Lower leg skin (tissue), 4 donors: ENCODE results near the gene TPST1. TPM values are rescaled to one million over a fixed set of nuclear protein-coding genes. Genes with fewer than 3 reads are reported as not detected.
"Not testable (repeated sequence)": the region's sequence is repeated elsewhere in the genome, so short reads cannot be mapped to it uniquely, and the experiment has no call there.

Source experiments
- DNase-seq, 2 donors: peaks; one replicate each; pipeline ENCODE4 v3.0.0-alpha.2; 2019; ENCODE audit warnings: low spot score in 2 of 2
- H3K4me3 ChIP-seq: fragments of 200-600 bp; sonication (generic); 2 replicates; pipeline ENCODE4 v1.5.1; 2017; ENCODE audit warnings: mild to moderate bottlenecking, low read depth; ENCODE audit not compliant: poor library complexity, severe bottlenecking
- POLR2A ChIP-seq, 2 donors: fragments of 450-650 bp; IDR thresholded peaks; one replicate each; pipeline ENCODE4 v1.6.1; 2016 to 2017; ENCODE audit warnings: antibody characterized with exemption in 2 of 2, mild to moderate bottlenecking in 1 of 2, moderate library complexity in 1 of 2
- WGBS, 2 donors: methylation state at CpG; one replicate each; pipeline ENCODE4 v1.1.5; 2018; 5-methylcytosine and 5-hydroxymethylcytosine counted together
- intact Hi-C: fragments of 100-400 bp; cut with DNase I; formaldehyde crosslinking; loops from one replicate; pipeline ENCODE4 v1.15.0; 2023; ENCODE audit warnings: low total_unique reads
- total RNA-seq, 4 donors: library from RNA; depleted of rRNA; stranded (reverse); fragments of >200 nt; gene quantifications; one replicate each; pipeline ENCODE4 v1.1.0, GENCODE V29; 2016
- TF ChIP-seq, protein P1 (sequence below), 3 donors: fragments of 450-650 bp; IDR thresholded peaks; one replicate each; pipeline ENCODE4 v1.5.1; 2016; ENCODE audit warnings: antibody characterized with exemption in 3 of 3, mild to moderate bottlenecking in 3 of 3, moderate library complexity in 2 of 3

TPST1 gene
- total RNA-seq, 4 donors from 2014 or later, result 10.1 to 12.8 (median 11.2) TPM

DNA sequence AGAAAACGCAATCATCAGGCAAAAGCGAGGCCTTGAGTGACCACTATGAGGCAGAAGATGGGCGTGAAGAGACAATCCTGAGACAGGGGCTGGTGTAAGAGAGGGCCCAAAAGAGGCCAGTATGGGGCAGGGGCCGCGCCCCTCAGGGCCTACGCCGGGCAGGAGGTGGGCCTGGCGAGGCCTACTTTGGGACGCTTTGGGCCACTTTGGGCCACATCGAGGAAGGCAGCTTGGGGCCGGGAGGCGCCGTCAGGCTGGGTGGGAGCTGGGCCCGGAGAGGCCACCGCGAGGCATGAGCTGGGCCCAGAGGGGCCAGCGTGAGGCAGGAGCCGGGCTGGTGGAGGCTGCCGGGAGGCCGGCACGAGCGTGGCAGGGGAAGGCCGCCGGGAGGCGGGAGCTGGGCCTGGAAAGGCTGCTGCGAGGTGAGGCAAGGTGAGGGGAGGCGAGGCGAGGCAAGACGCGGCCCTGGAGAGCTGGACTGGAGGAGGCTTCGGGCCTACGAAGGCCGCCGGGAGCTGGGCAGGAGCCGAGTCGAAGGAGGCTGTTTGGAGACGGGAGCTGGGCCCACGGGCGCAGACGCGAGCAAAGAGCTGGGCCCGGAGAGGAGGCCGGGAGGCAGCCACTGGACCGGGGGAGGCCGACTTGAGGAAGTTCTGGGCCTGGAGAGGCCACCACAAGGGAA is 171.3 kb downstream of the TPST1 start:
- intact Hi-C loops, result no loop called here
- WGBS, 2 donors, result 95 to 96% methylated on average over 44 to 45 of the region's 45 CpGs
- no peak for DNase-seq
- TF ChIP-seq, protein P1, sequence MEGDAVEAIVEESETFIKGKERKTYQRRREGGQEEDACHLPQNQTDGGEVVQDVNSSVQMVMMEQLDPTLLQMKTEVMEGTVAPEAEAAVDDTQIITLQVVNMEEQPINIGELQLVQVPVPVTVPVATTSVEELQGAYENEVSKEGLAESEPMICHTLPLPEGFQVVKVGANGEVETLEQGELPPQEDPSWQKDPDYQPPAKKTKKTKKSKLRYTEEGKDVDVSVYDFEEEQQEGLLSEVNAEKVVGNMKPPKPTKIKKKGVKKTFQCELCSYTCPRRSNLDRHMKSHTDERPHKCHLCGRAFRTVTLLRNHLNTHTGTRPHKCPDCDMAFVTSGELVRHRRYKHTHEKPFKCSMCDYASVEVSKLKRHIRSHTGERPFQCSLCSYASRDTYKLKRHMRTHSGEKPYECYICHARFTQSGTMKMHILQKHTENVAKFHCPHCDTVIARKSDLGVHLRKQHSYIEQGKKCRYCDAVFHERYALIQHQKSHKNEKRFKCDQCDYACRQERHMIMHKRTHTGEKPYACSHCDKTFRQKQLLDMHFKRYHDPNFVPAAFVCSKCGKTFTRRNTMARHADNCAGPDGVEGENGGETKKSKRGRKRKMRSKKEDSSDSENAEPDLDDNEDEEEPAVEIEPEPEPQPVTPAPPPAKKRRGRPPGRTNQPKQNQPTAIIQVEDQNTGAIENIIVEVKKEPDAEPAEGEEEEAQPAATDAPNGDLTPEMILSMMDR (IDR thresholded peaks at IDR 0.05), result no peak
- TF ChIP-seq POLR2A (IDR thresholded peaks at IDR 0.05), result no peak
- no peak overlapping the region for H3K4me3 ChIP-seq

DNA sequence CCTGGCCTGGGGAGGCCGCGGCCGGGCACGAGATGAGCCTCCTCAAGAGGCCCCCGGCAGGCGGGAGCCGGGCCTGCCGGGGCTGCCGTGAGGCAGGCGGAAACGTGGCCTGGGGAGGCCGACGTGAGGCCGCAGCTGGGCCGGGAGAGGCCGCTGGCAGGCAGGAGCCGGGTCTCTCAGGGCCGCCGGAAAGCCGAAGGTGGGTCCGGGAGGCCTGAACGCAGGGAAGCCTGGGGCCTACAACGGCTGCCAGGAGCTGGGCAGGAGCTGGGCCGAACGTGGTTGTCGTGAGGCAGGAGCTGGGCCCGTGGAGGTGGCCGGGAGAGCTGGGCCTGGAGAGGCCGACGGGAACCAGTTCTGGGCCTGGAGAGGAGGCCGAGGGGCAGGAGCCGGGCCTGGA is 171.9 kb downstream of the TPST1 start:
- WGBS, 2 donors, result 95 to 99% methylated on average over 32 of the region's 32 CpGs
- TF ChIP-seq, protein P1 (IDR thresholded peaks at IDR 0.05), result no peak
- TF ChIP-seq POLR2A (IDR thresholded peaks at IDR 0.05), result no peak
- no peak overlapping the region for H3K4me3 ChIP-seq
- intact Hi-C loops, result no loop called here
- DNase-seq, result no peak

DNA sequence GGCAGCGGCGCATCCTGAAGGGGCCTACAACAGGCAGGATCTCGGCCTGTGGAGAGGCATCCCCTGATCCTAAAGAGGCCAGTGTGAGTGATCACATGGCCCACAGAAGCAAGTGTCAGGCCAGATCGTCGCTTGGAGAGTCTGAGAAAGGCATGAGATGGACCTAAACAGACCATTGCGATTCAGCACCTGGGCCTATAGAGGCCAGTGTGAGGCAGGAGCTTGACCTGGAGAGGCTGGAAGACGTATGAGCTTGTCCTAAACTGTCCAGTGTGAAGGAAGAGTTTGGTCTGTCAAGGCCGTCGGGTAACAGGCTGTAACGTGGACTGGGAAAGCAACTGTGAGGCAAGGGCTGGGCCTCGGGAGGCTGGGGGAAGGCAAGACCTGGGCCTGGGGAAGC is 172.6 kb downstream of the TPST1 start:
- TF ChIP-seq POLR2A (IDR thresholded peaks at IDR 0.05), result no peak
- TF ChIP-seq, protein P1 (IDR thresholded peaks at IDR 0.05), result no peak
- intact Hi-C loops, result no loop called here
- DNase-seq, result no peak
- H3K4me3 ChIP-seq, result no peak overlapping the region
- WGBS, 2 donors, result 90 to 95% methylated on average over 11 of the region's 11 CpGs

DNA sequence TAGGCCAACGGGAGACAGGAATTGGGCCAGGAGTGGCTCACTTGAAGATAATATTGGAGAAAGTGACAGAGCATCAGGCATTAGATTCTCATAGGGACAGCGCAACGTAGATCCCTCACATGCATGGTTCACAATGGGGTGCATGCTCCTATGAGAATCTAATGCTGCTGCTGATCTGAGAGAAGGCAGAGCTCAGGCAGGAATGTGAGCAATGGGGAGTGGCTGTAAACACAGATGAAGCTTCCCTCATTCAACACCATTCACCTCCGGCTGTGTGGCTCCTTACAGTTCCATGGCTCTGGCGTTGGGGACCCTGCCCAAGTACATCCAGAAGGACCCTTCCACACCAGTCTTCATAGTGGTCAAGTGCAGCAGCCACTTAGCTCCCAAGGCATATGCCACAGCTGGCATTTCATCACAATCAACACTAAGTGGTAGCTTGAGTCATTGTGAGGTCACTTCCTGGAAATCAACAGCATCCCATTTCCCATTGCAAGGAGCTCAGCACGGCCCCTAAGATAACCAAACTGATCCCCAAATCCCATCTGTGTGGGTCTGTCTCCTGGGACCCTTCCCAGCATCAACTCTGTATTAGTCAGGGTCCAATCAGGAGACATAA is 174.5 kb downstream of the TPST1 start:
- WGBS, 2 donors, result 90 to 97% methylated on average over 6 of the region's 6 CpGs
- intact Hi-C loops, result no loop called here
- no peak overlapping the region for H3K4me3 ChIP-seq
- DNase-seq, result no peak
- TF ChIP-seq POLR2A (IDR thresholded peaks at IDR 0.05), result no peak
- TF ChIP-seq, protein P1 (IDR thresholded peaks at IDR 0.05), result no peak

DNA sequence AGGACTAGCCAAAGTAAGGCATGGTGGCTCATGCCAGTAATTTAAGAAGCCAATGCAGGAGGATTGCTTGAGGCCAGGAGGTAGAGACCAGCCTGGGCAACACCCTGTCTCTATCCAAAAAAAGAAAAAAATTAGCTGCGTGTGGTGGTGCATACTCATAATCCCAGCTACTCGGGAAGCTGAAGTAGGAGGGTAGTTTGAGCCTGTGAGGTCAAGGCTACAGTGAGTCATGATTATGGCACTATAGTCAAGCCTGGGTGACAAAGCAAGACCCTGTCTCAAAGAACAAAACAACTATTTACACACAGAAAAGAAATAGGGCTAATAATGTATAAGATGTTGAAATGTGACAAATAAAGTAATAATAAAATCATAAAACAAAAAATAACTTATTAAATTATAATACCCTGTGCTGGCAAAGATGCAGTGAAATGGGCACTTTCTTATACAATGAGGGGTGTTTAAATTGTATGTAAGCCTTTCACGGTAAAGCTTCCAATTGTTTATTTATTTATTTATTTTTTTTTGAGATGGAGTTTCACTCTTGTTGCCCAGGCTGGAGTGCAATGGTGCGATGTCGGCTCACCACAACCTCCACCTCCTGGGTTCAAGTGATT is 175.2 kb downstream of the TPST1 start:
- no peak overlapping the region for H3K4me3 ChIP-seq
- DNase-seq, result no peak
- TF ChIP-seq POLR2A (IDR thresholded peaks at IDR 0.05), result no peak
- TF ChIP-seq, protein P1 (IDR thresholded peaks at IDR 0.05), result no peak
- 85 to 93% methylated on average over 5 of the region's 5 CpGs for WGBS, 2 donors
- intact Hi-C loops, result no loop called here

DNA sequence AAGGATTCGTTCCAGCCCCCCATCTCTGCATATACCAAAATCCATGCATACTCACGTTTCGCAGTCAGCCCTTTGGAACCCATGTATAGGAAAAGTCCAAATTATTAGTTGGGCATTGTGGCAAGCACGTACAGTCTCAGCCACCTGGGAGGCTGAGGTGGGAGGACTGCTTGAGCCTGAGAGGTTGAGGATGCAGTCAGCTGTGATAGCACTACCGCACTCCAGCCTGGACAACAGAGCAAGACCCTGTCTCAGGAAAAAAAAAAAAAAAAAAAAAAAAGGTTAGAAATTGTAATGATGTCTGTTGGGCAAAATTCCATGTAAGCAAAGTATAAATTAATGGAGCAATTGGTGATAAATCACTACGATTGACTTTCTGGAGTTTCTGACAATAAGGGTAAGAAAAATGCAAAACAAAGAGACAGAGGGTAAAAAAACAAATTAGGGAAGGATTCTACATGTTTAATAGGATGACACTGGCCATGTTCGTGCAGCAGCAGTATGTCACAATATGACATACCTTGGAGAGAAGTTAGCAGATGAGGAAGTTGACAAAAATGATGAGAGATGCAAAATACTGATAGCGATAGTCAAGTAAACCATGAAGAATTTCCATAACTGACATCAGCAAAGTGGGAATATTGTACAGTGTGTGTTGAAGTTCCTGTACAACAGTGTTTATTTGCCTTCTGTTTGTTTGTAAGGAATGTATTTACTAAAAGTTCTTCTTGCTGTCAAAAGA is 177.2 kb downstream of the TPST1 start:
- DNase-seq, result peak in 1 of 2 donors; percentile 37
- H3K4me3 ChIP-seq, intact Hi-C loops: not testable (repeated sequence)
- WGBS, 2 donors, result 87 to 92% methylated on average over 8 of the region's 8 CpGs

DNA sequence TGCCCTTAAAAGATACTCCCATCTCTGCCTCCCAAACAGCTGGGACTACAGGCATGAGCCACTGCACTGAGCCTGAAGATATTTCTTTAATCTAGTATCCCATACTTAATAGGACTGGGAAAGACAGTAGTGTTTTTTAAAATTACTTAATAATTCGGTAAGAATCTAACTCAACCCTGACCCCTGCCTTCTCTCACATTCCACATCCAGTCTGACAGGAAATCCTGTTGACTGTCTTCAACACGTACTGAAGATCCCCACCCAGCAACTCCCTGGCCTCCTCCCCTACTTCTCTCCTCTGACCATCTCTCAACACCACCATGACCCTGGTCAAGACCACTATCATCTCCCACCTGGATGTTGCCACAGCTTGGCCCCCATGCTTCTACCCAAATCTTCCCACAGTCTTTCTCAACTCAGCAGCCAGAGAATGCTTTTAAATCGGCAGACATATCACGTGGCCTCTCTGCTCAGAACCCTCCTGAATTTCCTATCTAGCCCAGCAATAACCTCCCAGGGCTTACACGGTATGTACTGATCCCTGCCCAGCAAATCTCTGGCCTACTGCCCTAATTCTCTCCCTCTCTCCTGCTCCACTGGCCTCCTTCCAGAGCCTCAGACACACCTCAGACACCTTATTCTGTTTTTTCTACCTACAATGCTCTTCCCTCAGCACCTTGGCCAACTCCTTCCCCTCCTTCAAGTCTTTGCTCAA is 180.2 kb downstream of the TPST1 start:
- WGBS, 2 donors, result 40 to 43% methylated on average over 5 of the region's 5 CpGs
- H3K4me3 ChIP-seq, intact Hi-C loops: not testable (repeated sequence)
- DNase-seq, result peak in 1 of 2 donors; percentile 58

DNA sequence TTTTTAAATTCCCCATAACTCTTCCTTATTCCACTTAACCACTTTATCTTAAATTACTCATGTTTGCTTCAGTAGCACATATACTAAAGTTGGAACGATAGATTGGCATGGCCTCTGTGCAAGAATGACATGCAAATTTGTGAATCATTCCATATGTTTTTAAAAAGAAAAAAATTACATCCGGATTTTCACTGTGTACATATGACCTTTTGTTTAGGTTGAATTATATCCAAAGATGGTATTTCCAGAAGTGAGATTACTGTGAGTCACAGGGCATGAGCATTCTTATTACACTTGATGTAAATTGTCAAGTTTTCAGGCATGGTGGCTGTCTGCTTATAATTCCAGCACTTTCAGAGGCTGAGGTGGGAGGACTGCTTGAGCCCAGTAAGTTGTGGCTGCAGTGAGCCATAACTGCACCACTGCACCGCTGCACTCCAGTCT is 190.0 kb downstream of the TPST1 start:
- H3K4me3 ChIP-seq, intact Hi-C loops: not testable (repeated sequence)
- WGBS, 2 donors, result 51 to 61% methylated on average over 3 of the region's 3 CpGs
- DNase-seq, result peak in 1 of 2 donors; percentile 62
